Activated CD4-positive, alpha-beta T cell treated with anti-CD3 and anti-CD28 coated beads, Interleukin-2, amount 10 ng/mL, durations not matched to agents 24 days and 14 days (primary cell): ENCODE measurements around the gene MOB3B. TPM values are rescaled to one million over a fixed set of nuclear protein-coding genes. Genes with fewer than 3 reads are reported as not detected.

ENCODE experiments used
- DNase-seq: peaks from one replicate; pipeline ENCODE4 v3.0.0; 2022
- H3K27ac Mint-ChIP-seq: one replicate; pipeline ENCODE4 v1.8.0; 2022; ENCODE audit warnings: mild to moderate bottlenecking, mixed read lengths
- H3K27me3 Mint-ChIP-seq: one replicate; pipeline ENCODE4 v1.8.0; 2022; ENCODE audit warnings: mixed read lengths
- H3K36me3 Mint-ChIP-seq: one replicate; pipeline ENCODE4 v1.8.0; 2022; ENCODE audit warnings: low read depth, mild to moderate bottlenecking, mixed read lengths
- H3K4me1 Mint-ChIP-seq: one replicate; pipeline ENCODE4 v1.8.0; 2021; ENCODE audit warnings: mixed read lengths
- H3K4me3 Mint-ChIP-seq: one replicate; pipeline ENCODE4 v1.8.0; 2022; ENCODE audit warnings: mild to moderate bottlenecking, moderate library complexity, mixed read lengths
- H3K9me3 Mint-ChIP-seq: one replicate; pipeline ENCODE4 v1.8.0; 2021; ENCODE audit warnings: mixed read lengths
- intact Hi-C: fragments of 100-400 bp; cut with micrococcal nuclease; formaldehyde crosslinking; loops from one replicate; pipeline ENCODE4 v1.15.1; 2023
- total RNA-seq: library from RNA; stranded (reverse); gene quantifications from 2 replicates; pipeline ENCODE4 v1.2.3, GENCODE V29; 2022

MOB3B gene
- total RNA-seq, 1 donor from 2014 or later = 0.82 TPM

GRCh38 chr9:27394154-27394825, 135.3 kb downstream of the MOB3B start:
- no peaks in the 10 kb centered on the region for H3K9me3 Mint-ChIP-seq
- no peak overlapping the region for H3K27ac Mint-ChIP-seq

DNA sequence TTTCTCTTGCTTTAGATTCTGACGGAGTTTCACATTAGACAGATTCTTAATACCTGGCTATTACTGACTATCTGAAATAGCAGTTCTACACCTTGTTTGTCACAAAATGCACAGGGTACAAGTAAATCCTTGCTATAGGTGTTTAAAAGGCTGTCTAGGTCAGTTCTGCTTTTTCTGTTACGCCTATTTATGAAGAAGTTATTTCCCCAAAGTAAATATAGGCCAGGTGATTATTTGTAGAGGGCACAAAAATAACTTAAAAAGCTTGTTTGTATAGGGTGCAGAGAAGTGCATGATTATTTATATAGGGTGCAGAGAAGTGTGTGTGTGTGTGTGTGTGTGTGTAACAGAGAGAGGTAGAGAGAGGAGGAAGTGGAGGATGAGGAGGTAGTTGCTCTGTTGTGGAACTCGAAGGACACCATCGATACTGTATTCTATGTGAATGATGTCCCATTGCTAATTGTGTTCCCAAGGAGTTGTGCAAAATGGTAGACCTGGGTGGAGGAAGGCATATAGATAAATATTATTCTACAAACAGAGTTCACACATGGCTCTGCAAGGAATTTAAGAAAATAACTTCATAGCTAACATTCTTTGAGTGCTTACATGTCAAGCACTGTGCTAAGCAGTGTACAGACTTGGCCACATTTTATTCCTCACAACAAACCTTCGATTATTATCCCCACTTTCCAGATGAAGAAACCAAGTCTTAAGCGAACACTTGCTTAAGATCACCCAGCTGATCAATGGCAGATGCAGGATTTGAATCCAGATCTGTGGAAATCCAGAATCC, 136.4 kb downstream of the MOB3B start:
- peaks cover 10% of the 10 kb centered on the region for H3K27me3 Mint-ChIP-seq

More at GRCh38 chr9:27394154-27394825, 135.3 kb downstream of the MOB3B start:
- Mint-ChIP-seq H3K4me3 (no peak overlapping the region), H3K4me1 (no peaks in the 10 kb centered on the region), H3K27me3 (peaks cover 10% of the 10 kb centered on the region), H3K36me3 (no peaks in the 10 kb centered on the region)
- intact Hi-C loops = no loop called here
- no peak for DNase-seq

DNA sequence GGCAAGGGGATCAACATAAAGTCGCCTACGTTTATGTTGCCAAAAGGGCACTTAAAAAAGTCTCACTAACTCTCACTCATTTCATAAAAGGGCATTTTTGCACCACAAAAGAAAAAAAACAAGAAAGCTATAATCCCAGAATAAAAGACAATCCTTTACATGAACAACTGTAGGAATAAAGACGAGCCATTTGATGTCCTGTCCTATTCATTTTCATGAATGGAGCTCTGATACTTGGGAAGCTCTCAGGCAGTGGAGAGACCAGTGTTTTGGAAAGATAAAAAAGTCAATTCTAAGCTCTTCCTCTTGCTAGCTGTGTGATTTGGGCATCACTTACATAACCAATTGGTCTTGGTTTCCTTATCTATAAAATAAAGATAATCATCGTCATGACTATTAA, 137.2 kb downstream of the MOB3B start:
- Mint-ChIP-seq H3K27me3 (peaks cover 12% of the 10 kb centered on the region), H3K36me3 (no peaks in the 10 kb centered on the region), H3K4me3 (no peak overlapping the region), H3K4me1 (no peaks in the 10 kb centered on the region), H3K9me3 (no peaks in the 10 kb centered on the region), H3K27ac (no peak overlapping the region)
- intact Hi-C loops = no loop called here
- DNase-seq = no peak

More for the DNA sequence above, 136.4 kb downstream of the MOB3B start:
- Mint-ChIP-seq H3K4me3 (no peak overlapping the region), H3K9me3 (no peaks in the 10 kb centered on the region), H3K4me1 (no peaks in the 10 kb centered on the region), H3K36me3 (no peaks in the 10 kb centered on the region), H3K27ac (no peak overlapping the region)
- no peak for DNase-seq
- intact Hi-C loops = no loop called here

GRCh38 chr9:27391040-27391895, 138.3 kb downstream of the MOB3B start:
- Mint-ChIP-seq H3K27ac (no peak overlapping the region), H3K27me3 (peaks cover 12% of the 10 kb centered on the region), H3K4me3 (no peak overlapping the region), H3K36me3 (no peaks in the 10 kb centered on the region), H3K4me1 (no peaks in the 10 kb centered on the region), H3K9me3 (no peaks in the 10 kb centered on the region)
- no peak for DNase-seq
- intact Hi-C loops = no loop called here

DNA sequence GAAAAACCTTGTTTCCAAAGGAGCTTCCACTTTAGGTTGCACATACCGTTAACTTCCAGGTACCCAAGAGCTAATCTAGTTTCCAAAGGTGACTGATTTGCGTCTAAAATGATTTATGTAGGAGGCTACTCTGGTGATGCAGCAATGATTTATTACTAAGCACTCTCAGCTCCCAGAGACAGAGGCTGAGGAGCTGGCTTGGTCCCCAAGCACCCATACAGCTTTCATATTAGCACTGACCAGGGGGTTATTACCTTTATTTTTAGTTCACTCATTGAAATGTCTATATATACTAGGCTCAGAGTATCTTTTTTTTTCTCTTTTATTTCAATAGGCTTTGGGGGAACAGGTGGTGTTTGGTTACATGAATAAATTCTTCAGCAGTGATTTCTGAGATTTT, 141.5 kb downstream of the MOB3B start:
- Mint-ChIP-seq H3K36me3 (no peaks in the 10 kb centered on the region), H3K9me3 (no peaks in the 10 kb centered on the region), H3K27ac (no peak overlapping the region), H3K27me3 (peaks cover 16% of the 10 kb centered on the region), H3K4me3 (no peak overlapping the region), H3K4me1 (peaks cover 3% of the 10 kb centered on the region)
- DNase-seq = no peak
- intact Hi-C loops = no loop called here

- no peak overlapping the region for H3K4me3 Mint-ChIP-seq
- no peaks in the 10 kb centered on the region for H3K36me3 Mint-ChIP-seq
- peaks cover 18% of the 10 kb centered on the region for H3K27me3 Mint-ChIP-seq
- H3K9me3 Mint-ChIP-seq = no peaks in the 10 kb centered on the region
- DNase-seq = no peak
- peaks cover 3% of the 10 kb centered on the region for H3K4me1 Mint-ChIP-seq
- no peak overlapping the region for H3K27ac Mint-ChIP-seq
- intact Hi-C loops = no loop called here
Observed at GRCh38 chr9:27387722-27388121, 141.9 kb downstream of the MOB3B start.

GRCh38 chr9:27386571-27387091, 143.0 kb downstream of the MOB3B start:
- peaks cover 3% of the 10 kb centered on the region for H3K4me1 Mint-ChIP-seq
- no peak overlapping the region for H3K27ac Mint-ChIP-seq
- no peak overlapping the region for H3K4me3 Mint-ChIP-seq
- DNase-seq = no peak
- H3K27me3 Mint-ChIP-seq = peaks cover 17% of the 10 kb centered on the region
- intact Hi-C loops = no loop called here
- H3K36me3 Mint-ChIP-seq = no peaks in the 10 kb centered on the region
- H3K9me3 Mint-ChIP-seq = no peaks in the 10 kb centered on the region

- no peak for DNase-seq
- intact Hi-C loops = no loop called here
- Mint-ChIP-seq H3K4me1 (peaks cover 3% of the 10 kb centered on the region), H3K27ac (no peak overlapping the region), H3K9me3 (no peaks in the 10 kb centered on the region), H3K4me3 (no peak overlapping the region), H3K36me3 (no peaks in the 10 kb centered on the region), H3K27me3 (peaks cover 17% of the 10 kb centered on the region)
Observed at GRCh38 chr9:27385606-27386322, 143.8 kb downstream of the MOB3B start.

DNA sequence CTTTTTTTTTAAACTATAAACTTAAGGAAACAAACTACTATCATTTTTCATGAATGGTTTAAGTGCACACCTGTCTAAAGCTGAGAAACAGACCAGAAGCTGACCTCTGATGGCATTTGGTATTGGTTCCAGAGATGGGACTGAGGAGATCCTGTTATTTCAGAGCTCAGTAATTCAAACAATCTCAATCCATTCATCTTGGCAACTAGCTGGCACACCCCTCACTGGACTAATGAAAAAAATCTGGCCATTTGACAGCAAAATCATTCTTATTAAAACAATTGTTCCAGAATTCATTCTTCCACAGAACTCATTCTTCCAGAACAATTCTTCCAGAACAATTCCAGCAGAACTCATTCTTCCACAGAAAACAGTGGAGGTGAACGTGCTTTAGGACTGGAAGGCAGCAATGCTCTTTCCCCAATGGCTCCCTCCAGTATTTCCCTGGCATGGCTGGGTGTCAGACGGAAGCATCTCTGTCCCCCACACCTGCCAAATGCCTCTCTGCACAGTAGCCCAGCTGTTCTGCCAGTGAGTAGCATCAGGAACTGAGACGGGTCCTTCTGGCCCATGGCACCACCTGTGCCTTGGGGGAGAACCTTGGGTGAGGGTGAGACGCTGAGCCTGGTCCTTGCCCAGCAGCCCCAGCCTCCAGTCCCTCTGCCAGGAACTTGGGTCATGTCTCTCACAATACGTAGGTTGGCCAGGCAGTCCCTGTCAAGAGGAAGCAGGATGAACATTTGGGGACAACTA, 145.2 kb downstream of the MOB3B start:
- Mint-ChIP-seq H3K27ac (no peak overlapping the region), H3K4me1 (peaks cover 10% of the 10 kb centered on the region), H3K9me3 (no peaks in the 10 kb centered on the region), H3K36me3 (no peaks in the 10 kb centered on the region), H3K27me3 (peaks cover 17% of the 10 kb centered on the region), H3K4me3 (no peak overlapping the region)
- DNase-seq = no peak
- intact Hi-C loops = no loop called here

DNA sequence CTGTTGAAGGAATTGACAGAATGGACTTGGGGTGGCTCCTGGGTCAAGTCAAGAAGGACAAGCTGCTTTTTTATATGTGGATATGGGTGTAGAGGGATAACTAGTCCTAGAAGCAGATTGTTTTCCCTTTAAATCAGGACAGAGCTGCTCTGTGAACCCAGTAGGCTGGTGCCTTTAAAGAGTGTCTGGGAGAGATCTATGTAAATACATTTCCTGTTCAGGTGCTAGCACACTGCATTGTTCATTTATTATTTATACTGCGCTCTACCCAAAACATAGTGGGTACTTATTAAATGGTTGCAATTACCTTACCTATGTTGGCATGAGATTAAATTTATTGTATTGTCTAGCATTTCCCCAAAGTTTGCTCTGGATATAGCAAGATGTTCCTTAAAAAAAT, 146.1 kb downstream of the MOB3B start:
- Mint-ChIP-seq H3K36me3 (no peaks in the 10 kb centered on the region), H3K27ac (no peak overlapping the region), H3K27me3 (peaks cover 17% of the 10 kb centered on the region), H3K4me1 (peaks cover 20% of the 10 kb centered on the region), H3K9me3 (no peaks in the 10 kb centered on the region), H3K4me3 (no peak overlapping the region)
- intact Hi-C loops = no loop called here
- no peak for DNase-seq

- DNase-seq = no peak
- intact Hi-C loops = no loop called here
- H3K4me3 Mint-ChIP-seq = no peak overlapping the region
- H3K4me1 Mint-ChIP-seq = peaks cover 24% of the 10 kb centered on the region
- H3K27me3 Mint-ChIP-seq = peaks cover 18% of the 10 kb centered on the region
- no peaks in the 10 kb centered on the region for H3K36me3 Mint-ChIP-seq
- no peaks in the 10 kb centered on the region for H3K9me3 Mint-ChIP-seq
- H3K27ac Mint-ChIP-seq = no peak overlapping the region
Observed at GRCh38 chr9:27382975-27383374, 146.6 kb downstream of the MOB3B start.

DNA sequence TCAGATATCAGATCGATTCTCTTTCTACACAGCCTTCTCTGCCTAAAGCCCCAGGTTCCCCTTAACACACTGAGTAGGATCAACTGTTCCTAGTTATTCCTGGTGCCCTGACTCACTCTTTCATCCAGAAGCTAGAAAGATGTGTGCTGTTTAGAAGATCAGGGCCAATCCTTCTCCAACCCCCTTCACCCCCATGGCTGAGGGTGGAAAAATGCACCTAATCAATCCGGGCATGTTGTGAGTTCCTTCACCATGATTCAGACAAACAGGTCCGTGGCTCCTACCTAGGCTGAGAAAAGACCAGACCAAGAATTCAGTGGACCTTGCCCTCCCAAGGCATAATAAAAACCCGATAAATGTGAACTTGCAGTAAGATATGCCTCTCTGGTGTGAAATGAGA, 147.3 kb downstream of the MOB3B start:
- Mint-ChIP-seq H3K4me1 (peaks cover 28% of the 10 kb centered on the region), H3K9me3 (no peaks in the 10 kb centered on the region), H3K27me3 (peaks cover 17% of the 10 kb centered on the region), H3K4me3 (no peak overlapping the region), H3K27ac (no peak overlapping the region), H3K36me3 (no peaks in the 10 kb centered on the region)
- DNase-seq = no peak
- intact Hi-C loops = no loop called here
